Measurements from ENCODE around the gene MIA3. TPM values are rescaled to one million over a fixed set of nuclear protein-coding genes. Genes with fewer than 3 reads are reported as not detected.

The MIA3 gene
- total RNA-seq, 1 donor from 2014 or later = 42.3 TPM

DNA sequence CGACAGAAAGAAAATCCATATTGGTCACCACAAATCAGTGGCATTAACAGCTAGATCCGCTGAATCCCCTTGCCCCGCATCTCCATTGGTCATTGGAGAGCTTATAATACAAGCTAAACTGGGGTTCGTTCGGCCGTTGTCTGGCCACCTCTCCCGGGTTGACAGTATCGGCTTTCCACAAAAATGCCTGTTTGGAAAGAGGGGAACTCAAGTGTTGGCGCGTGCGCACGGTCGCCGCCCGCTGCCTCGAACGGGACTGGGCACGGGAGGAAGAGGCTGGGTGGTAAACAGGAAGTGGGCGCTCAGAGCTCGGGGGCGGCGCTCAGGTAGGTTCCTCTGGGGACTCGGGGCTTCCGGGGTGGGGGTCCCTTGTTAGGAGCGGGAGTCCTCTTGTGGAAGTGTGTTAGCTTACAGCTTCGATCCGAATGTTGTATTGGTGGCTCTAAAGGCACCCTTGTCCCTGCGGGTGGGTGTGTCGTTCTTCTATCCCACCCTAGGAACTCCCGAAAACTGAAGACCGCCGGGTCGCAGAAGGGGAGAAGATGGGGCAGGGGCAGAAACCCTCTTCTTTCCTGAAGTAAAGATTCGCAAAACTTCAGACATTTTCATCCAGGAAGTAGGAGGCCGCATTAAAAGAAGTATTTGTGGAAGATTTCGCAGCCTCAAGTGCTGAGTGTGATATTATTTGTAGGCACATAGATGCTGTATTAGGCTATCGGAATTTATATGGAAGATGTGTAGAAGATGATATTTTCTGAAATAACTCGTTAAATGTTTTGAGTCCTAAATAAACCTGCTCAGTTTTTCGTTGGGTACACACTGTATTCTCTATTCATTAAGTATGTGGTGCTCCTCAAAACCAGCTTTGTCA is 95.4 kb downstream of the MIA3 start:
- intact Hi-C loops (cut with DNase I) = loop anchor here (1.0 to 5.0 kb wide), 2 partner anchors 69 to 971 kb away; partner anchors contain the start of gene DUSP10
- DNase-seq (ENCODE audit: low spot score) = peak; percentile 96

- intact Hi-C loops (cut with DNase I) = no loop called here
- DNase-seq (ENCODE audit: low spot score) = no peak
These were observed 98.5 kb downstream of the MIA3 start for GRCh38 chr1:222716393-222716792.

Other genes starting within 250 kb of the MIA3 start
- gene HHIPL2, start 70.0 kb upstream of the MIA3 start, total RNA-seq = not detected
- gene TAF1A, start 28.2 kb upstream of the MIA3 start, total RNA-seq = 3.9 TPM
- gene AIDA, start 94.4 kb downstream of the MIA3 start, total RNA-seq = 50.5 TPM
- 33.0 TPM for gene BROX, start 94.5 kb downstream of the MIA3 start, total RNA-seq
- gene FAM177B, start 119.1 kb downstream of the MIA3 start, total RNA-seq = not detected
- 3.0 TPM for gene DISP1, start 196.9 kb downstream of the MIA3 start, total RNA-seq